NCI-H446 (cell line): ENCODE results near the gene SUGCT.
"Not testable (repeated sequence)": the region's sequence is repeated elsewhere in the genome, so short reads cannot be mapped to it uniquely, and the experiment has no call there.

ENCODE experiments used
- DNase-seq, 2 experiments: peaks; one replicate each; lab custom pipeline; 2025; lab: John Stamatoyannopoulos, UW

The SUGCT gene

GRCh38 chr7:40405991-40406390 is 271.2 kb downstream of the SUGCT start:
- DNase-seq = no peak

- DNase-seq = no peak
Observed at GRCh38 chr7:40412323-40412722, 277.5 kb downstream of the SUGCT start.

- DNase-seq = not testable (repeated sequence)
Observed at GRCh38 chr7:40414704-40415103, 279.9 kb downstream of the SUGCT start.

GRCh38 chr7:40418448-40418847 is 283.6 kb downstream of the SUGCT start:
- no peak for DNase-seq

GRCh38 chr7:40418983-40419382 is 284.2 kb downstream of the SUGCT start:
- no peak for DNase-seq

GRCh38 chr7:40419806-40420205 is 285.0 kb downstream of the SUGCT start:
- no peak for DNase-seq

GRCh38 chr7:40421433-40421832 is 286.6 kb downstream of the SUGCT start:
- DNase-seq = no peak

GRCh38 chr7:40425696-40426095 is 290.9 kb downstream of the SUGCT start:
- DNase-seq = no peak

- DNase-seq = no peak
Observed at GRCh38 chr7:40428421-40428820, 293.6 kb downstream of the SUGCT start.

GRCh38 chr7:40429826-40430225 is 295.0 kb downstream of the SUGCT start:
- no peak for DNase-seq

- no peak for DNase-seq
Observed at GRCh38 chr7:40432046-40432445, 297.2 kb downstream of the SUGCT start.

- DNase-seq = no peak
Observed at GRCh38 chr7:40436710-40437109, 301.9 kb downstream of the SUGCT start.

- DNase-seq = no peak
Observed at GRCh38 chr7:40437498-40437897, 302.7 kb downstream of the SUGCT start.

GRCh38 chr7:40437936-40438634 is 303.3 kb downstream of the SUGCT start:
- DNase-seq = no peak

GRCh38 chr7:40439686-40440085 is 304.9 kb downstream of the SUGCT start:
- no peak for DNase-seq

GRCh38 chr7:40447345-40447744 is 312.5 kb downstream of the SUGCT start:
- DNase-seq = no peak

- no peak for DNase-seq
Observed at GRCh38 chr7:40455485-40455884, 320.7 kb downstream of the SUGCT start.

GRCh38 chr7:40457776-40458480 is 323.1 kb downstream of the SUGCT start:
- DNase-seq = no peak

- DNase-seq = no peak
Observed at GRCh38 chr7:40463446-40463845, 328.6 kb downstream of the SUGCT start.

GRCh38 chr7:40468891-40469864 is 334.4 kb downstream of the SUGCT start:
- DNase-seq = no peak

- no peak for DNase-seq
Observed at GRCh38 chr7:40470091-40470592, 335.3 kb downstream of the SUGCT start.

- no peak for DNase-seq
Observed at GRCh38 chr7:40470817-40471216, 336.0 kb downstream of the SUGCT start.
